HuH-7 (cell line): ENCODE measurements around the gene BCL11B.

ENCODE experiments used
- DNase-seq: peaks from one replicate; pipeline ENCODE4 v3.0.0; 2011; ENCODE audit warnings: low spot score

BCL11B gene

DNA sequence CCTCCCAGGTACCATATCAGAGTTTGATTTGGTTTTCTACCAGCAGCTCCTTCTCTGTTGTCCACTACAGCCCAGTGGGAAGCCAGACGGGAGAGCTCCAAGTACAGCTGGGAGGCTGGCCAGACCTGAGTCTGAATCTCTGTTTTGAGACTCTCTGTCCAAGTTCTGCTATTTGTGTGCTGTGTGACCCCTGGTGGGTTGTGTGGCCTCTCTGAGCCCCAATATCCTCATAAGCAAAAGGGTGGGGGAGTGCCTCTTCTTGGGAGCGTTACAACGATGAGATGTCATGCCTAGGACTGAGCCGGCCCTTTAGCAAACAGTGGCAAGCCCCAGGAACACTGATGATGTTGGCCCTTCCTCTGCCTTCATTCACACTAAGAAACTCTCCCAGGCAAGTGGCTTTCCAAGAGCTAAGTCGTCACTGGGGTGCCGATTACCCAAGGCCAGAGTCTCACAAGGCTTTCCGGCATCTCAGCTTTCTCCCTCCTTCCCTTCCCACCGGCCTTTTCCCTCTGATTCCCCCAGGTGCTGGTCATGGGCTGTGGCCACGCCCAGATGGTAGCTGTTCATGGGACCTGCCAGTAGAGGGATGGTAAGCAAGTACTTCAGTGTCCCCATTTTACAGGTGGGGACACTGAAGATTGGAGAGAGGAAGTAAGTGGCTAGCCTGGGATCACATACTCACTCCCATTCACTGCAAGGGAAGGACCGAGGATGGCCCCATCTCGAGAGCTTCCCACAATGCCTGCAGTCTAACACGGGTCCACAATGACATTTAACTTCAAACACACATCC is 47.7 kb downstream of the BCL11B start:
- no peak for DNase-seq

DNA sequence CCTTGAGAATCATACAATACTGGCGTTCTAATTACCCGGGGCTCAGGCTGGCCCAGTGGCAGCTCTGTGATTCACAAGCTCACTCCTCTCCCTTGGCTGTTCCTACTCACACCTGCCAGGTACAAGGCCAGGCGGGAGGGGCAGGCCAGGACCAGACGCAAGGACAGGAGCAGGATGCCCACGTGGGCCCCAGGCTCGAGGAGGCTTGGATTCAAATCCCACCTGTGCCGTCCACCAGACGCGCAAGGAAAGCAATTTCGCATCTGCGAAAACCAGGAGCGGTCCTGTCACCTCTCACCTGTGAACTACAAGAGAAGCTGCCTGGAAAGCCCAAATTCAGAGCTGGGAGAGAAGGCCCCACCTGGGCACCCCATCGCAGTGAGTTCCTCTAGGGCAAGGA is 50.6 kb downstream of the BCL11B start:
- no peak for DNase-seq

DNA sequence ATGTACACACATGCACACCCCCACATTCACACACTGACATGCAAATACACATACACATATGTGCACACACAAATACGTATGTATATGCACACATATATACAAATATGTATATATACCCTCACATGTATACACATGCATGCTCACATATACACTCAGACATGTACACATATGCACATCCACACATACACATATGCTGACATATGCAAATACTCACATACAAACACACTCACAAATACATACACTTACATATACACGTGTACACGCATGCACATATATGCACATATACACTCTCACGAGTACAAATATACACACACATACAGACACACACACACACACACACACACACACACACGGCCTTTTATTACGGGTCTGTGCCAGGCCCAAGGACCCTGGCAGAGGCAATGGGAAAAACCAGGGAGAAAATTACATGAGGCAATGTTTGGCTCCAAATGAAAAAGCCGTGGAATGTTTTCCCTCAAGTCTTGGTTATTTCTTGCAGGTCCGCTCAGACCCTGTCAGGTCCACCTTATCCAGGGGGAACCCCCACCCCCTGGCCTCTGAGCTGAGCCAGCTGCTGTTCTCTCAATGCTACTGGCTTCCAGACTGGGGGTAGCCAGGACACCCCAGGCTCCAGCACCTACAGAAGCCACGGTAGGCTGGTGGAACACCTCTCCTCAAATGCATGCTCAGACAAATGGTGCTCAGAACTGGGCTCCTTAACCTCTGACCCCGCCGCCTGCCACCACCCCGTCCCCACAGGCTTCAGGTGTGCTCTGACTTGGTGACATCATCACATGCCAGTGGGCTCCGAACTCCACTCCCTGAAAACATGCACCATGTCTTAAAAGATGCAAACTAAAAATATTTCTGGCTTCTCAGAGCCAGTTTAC is 54.7 kb downstream of the BCL11B start:
- DNase-seq = no peak

DNA sequence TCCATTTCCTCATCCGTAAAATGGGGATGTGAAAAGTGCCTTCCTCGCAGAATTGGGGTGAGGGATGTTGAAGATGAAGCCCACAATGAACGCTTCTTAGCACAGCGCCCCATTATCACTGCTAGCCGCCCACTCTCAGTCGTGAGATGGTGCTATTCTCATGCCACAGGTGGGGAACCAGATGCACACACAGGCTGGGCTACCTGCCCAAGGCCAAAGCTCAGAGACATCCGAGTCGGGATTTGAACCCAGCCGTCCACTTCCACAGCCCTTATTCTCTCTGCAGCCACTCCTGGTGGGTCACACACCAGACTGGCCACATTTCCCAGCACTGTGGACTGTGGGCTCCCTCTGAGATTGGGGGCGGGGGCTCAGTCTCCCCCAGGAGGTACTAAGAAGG is 55.8 kb downstream of the BCL11B start:
- DNase-seq = no peak

DNA sequence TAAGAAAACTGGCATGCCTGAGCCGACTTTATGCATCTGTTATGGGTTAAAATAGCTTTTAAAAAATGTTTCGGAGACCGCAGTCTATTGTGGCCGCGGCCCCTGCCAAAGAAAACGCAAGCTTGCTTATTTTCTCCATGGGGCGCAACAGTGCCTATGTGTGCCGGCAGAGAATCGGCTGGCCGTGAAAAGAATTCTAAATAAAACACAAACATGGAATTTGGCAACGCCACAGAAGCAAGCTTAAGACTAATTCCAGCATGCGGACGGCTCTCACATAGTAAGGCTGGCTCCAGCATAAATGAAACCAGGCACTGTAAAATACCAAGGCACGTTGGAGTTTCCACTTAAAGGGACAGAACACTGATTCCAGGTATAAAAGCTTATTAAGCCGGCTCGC is 56.7 kb downstream of the BCL11B start:
- no peak for DNase-seq

DNA sequence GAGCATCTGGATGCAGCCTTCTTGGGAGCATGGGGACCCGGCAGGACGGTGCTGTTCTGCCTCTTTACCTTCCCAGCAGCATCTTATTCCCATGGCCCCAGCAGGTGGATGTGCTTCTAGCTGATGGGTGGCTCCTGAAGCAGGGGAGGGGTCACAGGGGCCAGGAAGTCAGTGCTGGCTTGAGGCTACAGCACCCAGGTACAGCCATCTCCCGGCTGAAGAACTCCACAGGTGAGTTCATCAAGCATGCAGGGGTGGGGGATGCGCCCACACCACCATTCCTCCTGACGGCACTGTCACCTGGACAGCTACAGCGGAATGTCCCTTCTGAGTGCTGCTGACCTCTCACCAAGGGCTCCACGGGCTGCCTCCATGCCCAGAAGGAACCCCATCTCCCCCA is 57.3 kb downstream of the BCL11B start:
- no peak for DNase-seq

DNA sequence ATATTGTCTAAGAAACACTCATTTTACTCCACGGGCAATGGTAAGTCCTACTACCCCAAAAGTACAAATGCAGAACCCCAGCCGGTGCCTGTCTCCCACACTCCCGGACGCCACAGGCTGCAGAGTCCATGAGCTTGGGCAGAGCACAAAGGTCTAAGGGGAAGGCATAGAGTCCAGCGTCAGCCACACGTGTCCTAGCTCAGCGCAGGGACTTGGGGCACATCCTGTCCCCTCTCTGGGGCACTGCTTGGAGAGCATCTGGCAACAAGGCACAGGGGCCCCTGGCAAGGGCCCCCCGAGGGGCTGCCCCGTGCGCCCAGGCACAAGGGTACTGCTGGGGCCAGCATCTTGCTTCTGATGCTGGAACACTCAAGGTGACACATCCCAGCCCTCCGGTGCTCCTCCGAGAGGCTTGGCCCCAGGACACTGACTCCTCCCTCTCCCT is 58.4 kb downstream of the BCL11B start:
- no peak for DNase-seq

DNA sequence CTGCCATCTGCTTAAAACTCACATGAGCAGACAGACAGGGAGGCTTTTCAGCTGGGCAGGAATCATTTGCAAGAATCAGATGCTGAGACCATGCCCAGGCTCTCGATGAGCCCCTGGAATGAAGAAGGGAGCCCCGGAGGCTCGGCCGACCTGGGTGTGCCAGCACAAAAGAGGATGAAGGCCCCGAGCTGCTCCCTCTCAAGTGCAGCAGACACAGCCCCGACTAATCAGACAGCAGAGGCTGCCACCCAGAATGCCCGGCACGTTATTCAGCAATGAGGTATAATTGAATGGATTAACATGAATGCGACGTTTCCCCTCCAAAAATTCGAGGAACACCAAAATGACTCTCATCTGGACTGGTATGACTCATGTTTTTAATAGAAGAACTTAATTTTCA is 58.9 kb downstream of the BCL11B start:
- DNase-seq = no peak

DNA sequence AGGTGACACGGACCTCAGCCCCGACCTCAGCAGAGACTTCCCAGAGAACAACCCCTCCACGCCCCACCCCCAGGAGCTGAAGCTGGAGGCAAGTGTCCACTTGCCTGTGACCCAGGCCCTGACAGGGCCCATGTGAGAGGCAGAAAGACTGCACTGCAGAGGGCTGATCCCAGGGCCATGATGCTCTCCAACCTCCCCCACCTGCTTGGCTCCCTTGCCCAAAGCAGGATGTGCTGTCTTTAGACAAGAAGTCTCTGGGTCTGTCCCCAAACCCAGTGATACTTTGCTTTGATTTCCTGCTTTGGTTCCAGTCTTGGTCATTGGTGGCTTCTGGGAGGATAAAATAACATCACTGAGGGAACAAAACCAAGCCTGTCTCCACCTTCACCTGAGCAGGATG is 59.4 kb downstream of the BCL11B start:
- no peak for DNase-seq

DNA sequence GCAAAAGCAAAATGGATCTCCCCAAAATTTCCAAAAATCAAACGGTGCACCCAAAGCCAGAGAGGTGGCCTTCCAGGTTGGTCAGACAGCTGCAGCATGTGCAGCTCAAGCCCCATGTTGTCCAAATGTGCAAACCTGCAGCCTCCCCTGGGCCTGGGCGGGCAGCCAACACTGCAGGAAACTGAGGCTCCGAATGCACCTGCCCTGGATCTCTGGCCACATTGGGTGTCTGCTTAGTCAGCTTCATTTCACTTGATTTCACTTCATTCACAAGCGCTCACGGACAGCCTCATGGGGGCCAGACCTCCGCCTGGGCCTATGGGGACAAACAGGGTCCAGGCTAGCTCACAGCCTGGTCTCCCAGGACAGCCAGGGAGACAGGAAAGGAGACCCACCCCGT is 59.8 kb downstream of the BCL11B start:
- no peak for DNase-seq

DNA sequence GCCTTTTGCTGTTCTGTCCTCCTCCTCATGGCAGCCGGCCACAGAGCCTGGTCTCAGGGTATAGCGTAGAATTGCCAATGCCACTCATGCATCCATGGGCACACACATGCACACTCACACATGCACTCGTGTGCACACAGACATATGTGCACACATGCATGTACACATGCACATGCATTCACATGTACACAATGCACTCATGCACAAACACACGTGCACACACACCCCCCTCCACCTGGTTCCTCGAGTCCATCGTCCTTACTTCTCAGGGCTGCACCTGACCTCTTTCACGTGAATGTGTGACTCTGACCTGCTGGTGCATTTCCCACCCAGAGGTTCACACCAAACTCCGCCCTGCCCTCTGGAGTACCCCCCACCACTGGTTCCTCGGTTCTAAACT is 60.6 kb downstream of the BCL11B start:
- DNase-seq = no peak

DNA sequence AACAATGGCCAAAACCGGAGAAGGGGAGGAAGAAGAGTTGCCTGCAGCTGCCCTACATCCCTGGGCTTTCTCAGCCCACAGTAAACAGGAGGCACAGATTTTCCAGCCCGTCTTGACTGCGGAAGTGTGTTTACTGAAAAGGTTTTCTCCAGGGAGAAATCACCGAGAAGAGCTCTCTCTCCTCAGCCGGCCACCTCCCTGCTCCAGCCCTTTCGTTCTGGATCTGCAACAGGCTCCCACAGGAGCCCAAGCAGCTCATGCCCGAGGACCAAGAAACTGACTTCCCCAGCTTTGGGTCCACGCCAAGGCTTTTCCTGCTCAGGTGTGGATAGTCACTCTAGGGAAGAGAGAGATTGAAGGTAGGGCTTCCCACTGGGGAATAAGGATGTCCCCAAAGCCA is 61.7 kb downstream of the BCL11B start:
- DNase-seq = no peak

DNA sequence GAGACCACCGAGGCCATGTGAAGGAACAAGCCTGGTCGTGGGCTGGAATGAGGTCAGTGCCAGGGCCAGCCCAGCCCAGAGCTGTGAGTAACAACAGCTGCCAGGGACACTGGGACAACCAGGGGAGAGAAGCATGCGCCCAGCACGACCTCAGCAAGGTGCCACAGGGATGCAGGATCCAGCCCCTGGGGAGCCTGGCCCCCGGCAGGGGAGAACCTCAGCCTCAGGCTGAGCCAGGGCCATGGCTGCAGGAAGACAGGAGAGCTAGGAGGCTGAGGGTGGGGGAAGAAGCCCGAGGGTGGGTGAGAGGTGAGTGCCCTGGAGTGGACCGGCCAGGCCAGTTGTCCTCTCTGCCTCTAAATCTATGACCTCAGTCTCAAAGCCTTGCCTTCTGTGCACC is 62.6 kb downstream of the BCL11B start:
- no peak for DNase-seq

DNA sequence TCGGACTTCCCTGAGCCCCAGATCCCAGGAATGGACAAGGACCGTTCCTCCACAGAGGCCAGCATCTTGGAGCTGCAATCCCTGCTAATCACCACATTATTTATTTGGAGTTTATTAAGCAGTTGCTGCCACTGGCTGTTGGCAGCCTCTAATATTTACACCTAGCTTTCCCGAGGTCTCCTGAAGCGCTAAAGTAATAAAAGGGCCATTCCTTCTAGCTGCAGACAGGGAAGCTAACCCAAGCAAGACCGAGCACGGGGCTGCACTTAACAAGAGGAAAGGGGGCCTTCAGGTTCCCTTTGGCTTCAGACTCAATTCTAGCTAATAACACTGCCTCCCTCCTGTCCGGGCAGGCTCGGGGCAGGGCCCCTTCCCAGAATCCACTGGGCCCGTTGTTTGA is 63.7 kb downstream of the BCL11B start:
- no peak for DNase-seq

DNA sequence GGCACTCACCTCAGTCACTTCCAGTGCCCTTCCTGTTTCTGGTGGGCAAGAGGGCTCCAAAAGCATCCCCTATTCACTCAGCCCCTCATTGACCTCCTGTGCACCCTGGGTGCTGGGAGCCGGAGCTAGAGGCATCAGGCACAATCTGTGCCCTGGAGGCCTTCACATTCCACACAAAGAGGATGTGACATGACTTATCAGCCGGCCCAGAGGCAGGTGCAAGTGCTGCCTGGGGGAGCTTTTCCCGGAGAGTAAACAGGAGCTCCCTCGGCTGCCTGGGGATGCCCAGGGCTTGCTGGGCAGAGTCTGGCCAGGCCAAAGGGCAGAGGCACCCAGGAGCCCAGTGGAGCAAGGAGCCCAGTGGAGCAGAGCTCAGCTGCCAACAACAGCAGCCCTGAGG is 64.5 kb downstream of the BCL11B start:
- no peak for DNase-seq

DNA sequence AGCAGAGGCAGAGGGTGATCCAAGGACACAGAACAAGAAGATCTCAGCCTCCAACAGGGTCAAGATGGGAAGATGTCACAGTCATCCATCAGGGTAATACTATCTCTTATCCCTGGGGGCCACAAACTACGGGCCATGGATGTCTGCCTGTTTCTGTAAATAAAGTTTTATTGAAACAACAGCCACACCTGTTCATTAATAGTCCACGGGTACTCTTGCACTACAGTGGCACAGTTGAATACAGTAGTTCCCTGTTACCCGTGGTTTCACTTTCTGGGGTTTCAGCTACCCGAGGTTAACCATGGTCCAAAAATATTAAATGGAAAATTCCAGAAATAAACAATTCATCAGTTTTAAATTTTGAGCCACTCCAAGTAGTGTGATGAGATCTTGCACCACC is 65.9 kb downstream of the BCL11B start:
- no peak for DNase-seq

DNA sequence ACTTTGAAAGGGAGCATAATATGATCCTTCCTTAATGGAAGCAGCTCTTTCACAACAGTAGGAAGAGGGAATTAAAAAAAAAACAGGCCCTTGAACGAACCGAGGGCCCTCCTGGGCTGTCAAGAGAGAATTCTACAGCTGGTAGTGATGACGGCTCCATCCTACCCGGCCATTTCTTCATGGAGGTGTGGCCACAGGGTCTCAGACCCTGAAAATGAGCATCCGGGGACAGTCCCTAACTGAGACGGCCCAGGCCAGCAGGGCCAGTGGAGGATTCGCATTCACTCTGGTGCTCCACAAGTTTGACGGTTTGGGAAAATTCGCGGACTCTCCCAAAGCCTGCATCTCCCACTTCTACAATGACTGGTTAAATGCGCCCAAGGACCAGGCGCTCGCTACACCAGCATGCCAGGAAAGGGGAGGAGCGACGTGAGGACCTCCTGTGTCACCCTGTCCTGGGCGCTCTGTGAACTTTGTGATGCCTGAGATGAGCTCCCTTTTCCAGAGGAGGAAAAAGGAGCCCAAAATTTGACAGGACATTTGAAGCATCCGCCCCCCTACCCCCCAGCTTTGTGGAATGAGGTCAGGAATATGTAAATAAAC is 66.8 kb downstream of the BCL11B start:
- no peak for DNase-seq

DNA sequence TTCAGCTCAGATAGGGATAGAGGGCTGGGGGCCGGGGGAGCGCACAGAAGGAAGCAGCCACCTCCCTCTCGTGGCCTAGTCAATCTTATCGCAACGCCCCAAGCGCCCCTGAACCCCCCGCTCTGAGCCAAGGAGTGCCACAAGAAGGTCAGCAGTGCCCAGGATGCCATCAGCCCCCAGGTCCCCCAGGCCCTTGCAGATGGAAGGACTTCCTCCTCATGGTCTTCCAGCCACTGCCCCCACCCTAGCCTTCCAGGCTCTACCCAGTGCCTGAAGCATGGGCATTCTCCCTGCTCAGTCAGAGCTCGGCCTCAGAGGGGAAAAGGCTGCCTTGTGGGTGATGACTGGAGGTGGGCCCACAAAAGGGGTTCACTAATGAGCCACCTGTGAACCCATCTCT is 68.2 kb downstream of the BCL11B start:
- no peak for DNase-seq

DNA sequence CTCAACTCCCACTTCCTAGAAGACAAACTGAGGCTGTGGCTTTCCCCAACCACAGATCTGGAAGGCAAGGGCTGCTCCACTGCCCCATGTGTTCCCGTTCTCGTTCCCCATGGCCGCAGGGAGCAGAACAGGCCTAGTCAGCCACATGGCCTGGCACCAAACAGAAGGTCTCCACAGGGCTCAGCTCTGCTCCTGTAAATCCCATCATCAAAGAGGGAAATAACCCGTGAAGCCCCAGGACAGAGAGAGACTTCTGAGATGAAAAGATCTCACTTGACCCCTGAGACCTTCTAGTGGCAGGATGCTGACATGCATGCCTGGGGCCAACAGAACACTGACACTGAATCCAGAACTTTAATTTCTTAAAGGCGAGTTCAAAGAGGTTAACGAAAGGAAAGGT is 68.9 kb downstream of the BCL11B start:
- no peak for DNase-seq

DNA sequence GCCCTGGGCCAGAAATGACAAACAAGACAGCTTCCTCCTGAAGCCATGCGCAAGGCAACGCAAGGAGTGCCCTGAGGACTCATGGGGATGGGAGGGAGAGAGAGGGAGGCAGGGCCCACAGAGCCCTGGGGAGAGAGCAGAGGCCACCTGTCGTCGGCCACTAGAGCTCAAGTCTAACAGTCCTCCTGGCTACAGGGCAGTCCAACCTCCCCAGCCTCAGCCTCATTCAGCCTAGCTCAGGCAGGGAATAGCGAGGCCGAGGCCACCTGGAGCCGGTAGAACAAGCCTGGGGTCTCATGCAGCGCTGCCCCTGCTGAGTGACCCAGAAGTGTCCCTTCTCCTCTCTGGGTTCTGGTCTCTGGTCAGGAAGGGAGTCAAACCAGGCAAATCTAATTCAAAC is 69.5 kb downstream of the BCL11B start:
- no peak for DNase-seq

DNA sequence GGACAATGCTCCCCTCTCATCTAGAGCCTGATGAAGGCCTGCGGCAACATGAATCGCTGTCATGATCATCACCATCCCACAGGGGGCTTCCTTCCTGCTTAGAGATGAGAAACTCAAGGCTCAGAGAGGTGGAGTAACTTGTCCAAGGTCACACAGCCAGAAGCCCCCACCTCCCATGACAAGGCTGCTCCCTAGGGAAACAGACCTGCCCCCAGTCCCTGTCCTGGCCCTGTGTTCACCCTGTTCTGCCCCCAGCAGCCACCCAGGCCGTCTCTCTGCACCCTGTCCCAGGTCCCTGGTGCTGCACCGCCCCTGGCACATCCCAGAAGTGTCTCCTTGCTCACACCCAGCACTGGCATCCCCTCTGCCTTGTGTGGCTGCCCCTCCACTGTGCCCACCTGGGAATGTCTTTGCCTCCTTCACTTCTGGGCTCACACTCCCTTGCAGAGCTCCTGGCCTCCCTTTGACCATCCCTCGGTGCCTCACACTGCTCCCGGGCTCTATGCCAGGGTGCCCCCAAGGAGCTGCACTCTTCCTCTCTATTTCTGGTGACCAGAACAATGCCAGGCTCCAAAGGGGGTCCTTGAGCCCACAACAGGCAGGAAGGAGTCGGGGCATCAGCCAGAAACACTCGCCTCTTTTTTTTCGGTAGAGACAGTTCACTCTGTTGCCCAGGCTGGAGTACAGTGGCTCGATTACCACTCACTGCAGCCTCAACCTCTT is 70.5 kb downstream of the BCL11B start:
- no peak for DNase-seq

DNA sequence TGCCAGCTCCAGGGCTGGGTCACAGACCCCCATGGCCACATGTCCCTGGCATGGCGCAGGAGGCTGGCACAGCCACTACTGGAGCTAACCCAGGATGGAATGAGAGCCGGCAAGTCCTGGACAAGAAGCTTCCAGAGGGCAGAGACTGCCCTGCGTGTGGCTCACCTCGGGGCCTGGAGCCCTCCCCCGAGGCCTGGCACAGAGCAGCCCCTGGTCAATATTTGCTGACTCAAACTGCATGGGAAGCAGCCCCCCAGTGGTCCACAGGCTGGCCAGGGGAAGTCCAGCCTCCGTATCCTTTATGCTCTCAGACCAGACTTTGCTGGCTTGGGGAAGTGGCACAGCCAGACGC is 71.4 kb downstream of the BCL11B start:
- DNase-seq = no peak
